Stomach smooth muscle (tissue), 2 donors: Measurements from ENCODE around the gene OSCAR.
"Not testable (repeated sequence)": the region's sequence is repeated elsewhere in the genome, so short reads cannot be mapped to it uniquely, and the experiment has no call there.

ENCODE experiments used
- H3K27ac ChIP-seq: one replicate; pipeline ENCODE4 v1.7.0; 2013; ENCODE audit warnings: mild to moderate bottlenecking, low read length, inconsistent platforms
- H3K27me3 ChIP-seq, 2 donors: one replicate each; pipeline ENCODE4 v1.7.0; 2013; ENCODE audit warnings: low read length in 2 of 2; ENCODE audit not compliant: insufficient read depth in 2 of 2, control insufficient read depth in 1 of 2
- H3K36me3 ChIP-seq, 2 donors: one replicate each; pipeline ENCODE4 v1.7.0; 2013; ENCODE audit warnings: low read length in 2 of 2; ENCODE audit not compliant: control insufficient read depth in 2 of 2, insufficient read depth in 2 of 2
- H3K4me1 ChIP-seq: one replicate; pipeline ENCODE4 v1.7.0; 2013; ENCODE audit warnings: low read length; ENCODE audit not compliant: control insufficient read depth, insufficient read depth
- H3K4me3 ChIP-seq, 2 donors: one replicate each; pipeline ENCODE4 v1.7.0; 2013; ENCODE audit warnings: low read length in 2 of 2
- H3K9ac ChIP-seq, 2 donors: one replicate each; pipeline ENCODE4 v1.7.0; 2013; ENCODE audit warnings: low read length in 2 of 2, mild to moderate bottlenecking in 1 of 2
- H3K9me3 ChIP-seq, 2 donors: one replicate each; pipeline ENCODE4 v1.7.0; 2013; ENCODE audit warnings: low read length in 2 of 2; ENCODE audit not compliant: control insufficient read depth in 2 of 2
- donor health status: healthy.
- donor health status: Pancreatic carcinoma.

OSCAR gene

DNA sequence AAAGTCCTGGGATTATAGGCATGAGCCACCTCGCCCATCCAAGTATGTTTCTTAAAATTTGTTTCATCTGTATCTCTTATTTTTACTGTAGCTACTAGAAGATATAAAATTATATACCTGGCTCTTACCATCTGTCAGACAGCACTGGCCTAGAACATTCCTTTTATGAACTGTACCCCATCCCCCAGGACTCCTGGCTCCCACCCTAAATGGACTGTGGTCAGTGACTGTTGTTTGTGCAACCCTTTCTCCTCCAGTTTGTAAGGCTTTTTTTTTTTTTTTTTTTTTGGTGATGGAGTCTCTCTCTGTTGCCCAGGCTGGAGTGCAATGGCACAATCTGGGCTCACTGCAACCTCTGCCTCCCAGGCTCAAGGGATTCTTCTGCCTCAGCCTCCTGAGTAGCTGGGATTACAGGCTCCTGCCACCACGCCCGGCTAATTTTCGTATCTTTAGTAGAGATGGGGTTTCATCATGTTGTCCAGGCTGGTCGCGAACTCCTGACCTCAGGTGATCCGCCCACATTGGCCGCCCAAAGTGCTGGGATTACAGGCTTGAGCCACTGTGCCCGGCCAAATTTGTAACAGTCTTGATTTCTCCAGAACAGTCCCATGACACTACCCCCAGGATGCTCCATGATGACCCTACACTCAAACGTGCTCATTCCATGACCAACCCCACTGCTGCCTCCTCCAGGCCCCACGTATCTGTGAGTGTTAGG is 4.6 kb upstream of the OSCAR start:
- Histone ChIP-seq H3K9ac (no peak overlapping the region), H3K9me3 (no peaks in the 10 kb centered on the region), H3K27ac (no peak overlapping the region), H3K27me3 (no peaks in the 10 kb centered on the region), H3K4me1 (peaks cover 11% of the 10 kb centered on the region), H3K36me3 (peaks cover 22 to 29% of the 10 kb centered on the region in 2 donors), H3K4me3 (no peak overlapping the region)

DNA sequence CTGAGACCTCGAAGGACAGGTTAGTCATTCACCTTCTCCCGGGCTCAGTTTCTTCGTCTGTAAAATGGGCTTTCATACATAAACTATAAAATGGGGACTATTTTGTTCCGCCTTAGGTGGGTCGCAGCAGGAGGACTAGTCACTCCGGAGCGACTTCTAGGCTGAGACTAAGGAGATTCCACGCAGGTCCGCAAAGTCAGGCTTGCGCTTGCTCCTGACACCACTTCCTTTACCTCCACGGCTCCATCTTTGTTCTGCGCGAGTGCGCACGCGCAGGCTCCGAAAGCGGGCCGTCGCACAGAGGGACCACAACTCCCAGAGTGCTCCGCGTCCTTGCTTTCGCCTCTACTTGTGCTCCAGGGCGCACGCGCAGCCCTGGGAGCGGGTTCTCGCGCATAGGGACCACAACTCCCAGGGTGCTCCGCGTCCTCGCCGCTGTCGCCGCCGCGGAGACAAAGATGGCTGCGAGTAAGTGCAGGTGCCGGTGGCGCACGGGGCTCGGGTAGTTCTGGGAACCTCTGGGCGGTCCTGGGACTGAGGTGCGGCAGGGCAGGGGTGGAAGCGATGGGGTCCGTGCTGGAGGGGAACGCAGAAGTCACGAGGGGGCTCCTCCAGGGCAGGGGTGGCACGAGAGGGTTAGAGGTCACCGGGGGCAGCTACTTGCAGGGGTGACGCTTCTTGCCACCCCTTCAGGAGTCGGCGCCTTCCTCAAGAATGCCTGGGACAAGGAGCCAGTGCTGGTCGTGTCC is 2.0 kb upstream of the OSCAR start, which contains the start of gene NDUFA3:
Gene NDUFA3, plus strand, starts transcription at position 435 of the 749 bp plus-strand sequence. Its CDS starts 24 bp downstream, at position 459.
- Histone ChIP-seq H3K9ac (peak within 1 kb of the TSS; percentile 81 to 94), H3K4me3 (peak within 1 kb of the TSS; percentile 97 to 99), H3K27me3 (no peaks in the 10 kb centered on the region), H3K9me3 (no peaks in the 10 kb centered on the region), H3K4me1 (peaks cover 11% of the 10 kb centered on the region), H3K36me3 (peaks cover 7 to 11% of the 10 kb centered on the region in 2 donors), H3K27ac (peak within 1 kb of the TSS; percentile 55)

DNA sequence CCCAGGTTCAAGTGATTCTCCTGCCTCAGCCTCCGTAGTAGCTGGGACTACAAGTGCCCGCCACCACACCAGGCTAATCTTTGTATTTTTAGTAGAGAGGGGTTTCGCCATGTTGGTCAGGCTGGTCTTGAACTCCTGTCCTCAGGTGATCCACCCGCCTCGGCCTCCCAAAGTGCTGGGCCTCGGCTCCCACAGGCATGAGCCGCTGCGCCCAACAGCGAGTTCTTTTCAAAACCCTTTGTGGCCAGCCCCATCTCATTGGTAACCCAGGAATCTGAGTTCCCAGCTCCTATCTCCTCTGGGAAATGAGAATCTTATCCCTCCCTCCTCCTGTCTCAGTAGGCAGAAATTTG is 724 bp downstream of the OSCAR start:
- not testable (repeated sequence) for H3K4me3 ChIP-seq, H3K27ac ChIP-seq, H3K9ac ChIP-seq, H3K36me3 ChIP-seq, H3K9me3 ChIP-seq
- H3K4me1 ChIP-seq, result peaks cover 19% of the 10 kb centered on the region
- H3K27me3 ChIP-seq, result peaks cover 7 to 12% of the 10 kb centered on the region in 2 donors

DNA sequence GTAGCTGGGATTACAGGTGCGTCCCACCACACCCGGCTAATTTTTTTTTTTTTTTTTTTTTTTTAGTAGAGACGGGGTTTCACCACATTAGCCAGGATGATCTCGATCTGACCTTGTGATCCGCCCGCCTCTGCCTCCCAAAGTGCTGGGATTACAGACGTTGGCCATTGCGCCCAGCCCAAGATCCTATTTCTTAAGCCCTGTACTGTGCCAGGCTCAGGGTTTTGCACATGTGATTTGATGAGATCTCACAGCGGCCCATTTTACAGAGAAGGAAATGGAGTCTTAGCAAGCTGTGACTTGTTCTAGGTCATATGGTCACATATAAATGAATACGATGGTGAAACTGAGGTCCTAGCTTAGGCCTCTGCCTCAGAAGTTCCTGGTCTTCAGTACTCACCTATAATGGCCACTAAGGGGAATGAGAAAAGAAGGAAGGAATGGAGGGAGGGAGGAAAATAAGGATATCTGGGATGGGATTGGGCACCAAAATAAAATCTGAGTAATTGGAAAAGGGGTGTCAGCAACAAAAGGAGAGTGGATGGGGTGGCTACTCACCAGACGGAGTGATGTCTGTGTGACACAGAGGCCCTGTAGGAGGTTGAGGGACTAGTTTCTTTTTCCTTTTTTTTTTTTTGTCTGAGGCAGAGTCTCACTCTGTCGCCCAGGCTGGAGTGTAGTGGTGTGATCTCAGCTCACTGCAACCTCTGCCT is 1.3 kb downstream of the OSCAR start:
- H3K9ac ChIP-seq, result no peak overlapping the region
- H3K9me3 ChIP-seq, result peaks cover 0 to 1% of the 10 kb centered on the region in 2 donors
- no peak overlapping the region for H3K4me3 ChIP-seq
- peaks cover 19% of the 10 kb centered on the region for H3K4me1 ChIP-seq
- H3K27me3 ChIP-seq, result peaks cover 10 to 16% of the 10 kb centered on the region in 2 donors
- H3K27ac ChIP-seq, result no peak overlapping the region
- H3K36me3 ChIP-seq, result no peaks in the 10 kb centered on the region

DNA sequence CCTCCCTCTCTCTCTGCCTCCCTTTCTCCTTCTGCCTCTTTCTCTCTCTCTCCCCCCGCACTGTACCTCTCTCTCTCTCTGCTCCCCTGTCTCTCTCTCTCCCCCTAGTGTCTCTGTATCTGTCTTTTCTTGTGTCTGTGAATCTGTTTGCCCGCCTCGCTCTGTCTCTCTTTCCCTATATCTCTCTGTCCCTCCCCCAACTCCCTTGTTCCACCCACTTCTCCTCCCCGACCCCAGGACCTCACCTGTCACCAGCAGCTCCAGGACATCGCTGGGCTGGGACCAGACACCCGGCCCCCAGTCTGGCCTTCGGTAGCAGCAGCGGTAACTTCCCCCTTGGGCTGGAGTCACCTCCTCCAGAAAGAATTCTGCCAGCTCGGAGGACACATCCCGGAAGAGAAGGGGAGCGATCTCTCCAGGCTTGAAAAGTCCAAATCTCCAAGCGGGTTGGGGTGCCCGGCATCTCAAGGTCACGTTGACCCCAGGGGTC is 3.9 kb downstream of the OSCAR start:
- peaks cover 8% of the 10 kb centered on the region for H3K4me1 ChIP-seq
- H3K4me3 ChIP-seq, result peak overlapping the region in 1 of 2 donors; percentile 29
- no peak overlapping the region for H3K27ac ChIP-seq
- peaks cover 0 to 2% of the 10 kb centered on the region in 2 donors for H3K9me3 ChIP-seq
- no peak overlapping the region for H3K9ac ChIP-seq
- no peaks in the 10 kb centered on the region for H3K36me3 ChIP-seq
- H3K27me3 ChIP-seq, result peaks cover 11 to 16% of the 10 kb centered on the region in 2 donors

DNA sequence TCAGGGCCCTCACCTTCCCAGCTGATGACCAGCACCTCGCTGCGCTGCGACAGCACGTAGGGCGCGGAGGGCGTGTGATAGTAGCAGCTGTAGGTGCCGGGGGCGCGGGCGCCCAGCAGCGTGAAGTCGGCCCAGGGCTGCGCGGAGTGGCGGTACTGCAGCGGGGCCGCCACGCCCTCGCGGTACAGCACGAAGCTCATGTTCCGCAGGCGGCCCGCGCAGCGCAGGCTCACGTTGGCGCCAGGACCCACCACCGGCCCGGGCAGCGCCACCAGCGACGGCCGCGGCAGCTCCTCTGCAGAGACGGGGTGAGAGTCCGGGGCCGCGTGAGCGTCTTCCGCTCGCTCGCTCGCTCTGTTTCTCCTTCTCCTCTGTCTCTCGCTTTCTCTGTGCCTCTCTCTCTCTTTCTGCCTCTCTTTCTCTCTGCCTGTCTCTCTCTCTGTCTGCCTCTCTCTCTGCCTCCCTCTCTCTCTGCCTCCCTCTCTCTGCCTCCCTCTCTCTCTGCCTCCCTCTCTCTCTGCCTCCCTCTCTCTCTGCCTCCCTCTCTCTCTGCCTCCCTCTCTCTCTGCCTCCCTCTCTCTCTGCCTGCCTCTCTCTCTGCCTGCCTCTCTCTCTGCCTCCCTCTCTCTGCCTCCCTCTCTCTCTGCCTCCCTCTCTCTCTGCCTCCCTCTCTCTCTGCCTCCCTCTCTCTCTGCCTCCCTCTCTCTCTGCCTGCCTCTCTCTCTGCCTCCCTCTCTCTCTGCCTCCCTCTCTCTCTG is 4.6 kb downstream of the OSCAR start:
- not testable (repeated sequence) for H3K27ac ChIP-seq, H3K9me3 ChIP-seq, H3K4me1 ChIP-seq, H3K36me3 ChIP-seq, H3K9ac ChIP-seq
- Histone ChIP-seq H3K4me3 (peak overlapping the region in 1 of 2 donors; percentile 61), H3K27me3 (peaks cover 11 to 16% of the 10 kb centered on the region in 2 donors)

DNA sequence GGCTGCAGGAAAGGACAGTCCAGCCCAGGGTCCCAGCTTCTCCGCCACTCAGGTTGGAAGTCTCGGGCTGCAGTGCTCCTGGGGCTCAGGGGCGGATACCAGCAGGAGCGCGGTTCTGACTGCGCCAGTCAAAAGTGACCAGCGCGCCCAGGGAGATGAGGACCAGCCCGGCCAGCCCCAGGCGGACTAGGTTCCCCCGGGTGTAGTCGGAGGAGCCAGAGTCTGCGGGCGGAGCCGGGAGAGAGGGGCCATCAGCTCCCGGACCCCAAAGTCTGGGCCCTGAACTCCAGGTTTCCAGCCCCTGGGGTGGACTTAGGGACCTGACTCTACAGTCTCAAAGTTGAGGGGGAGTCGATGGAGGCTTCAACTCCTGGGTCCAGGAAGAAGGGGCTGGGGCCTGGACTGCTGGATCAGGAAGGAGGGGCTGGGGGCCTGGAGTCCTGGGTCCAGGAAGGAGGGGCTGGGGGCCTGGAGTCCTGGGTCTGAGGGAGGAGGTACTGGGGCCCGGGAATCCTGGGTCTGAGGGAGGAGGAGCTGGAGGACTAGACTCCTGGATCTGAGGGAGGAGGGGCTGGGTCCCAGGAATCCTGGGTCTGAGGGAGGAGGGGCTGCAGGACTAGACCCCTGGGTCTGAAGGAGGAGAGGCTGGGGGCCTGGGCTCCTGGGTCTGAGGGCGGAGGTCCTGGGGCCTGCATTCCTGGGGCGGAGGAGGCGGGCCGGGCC is 5.3 kb downstream of the OSCAR start:
- Histone ChIP-seq H3K36me3 (no peaks in the 10 kb centered on the region), H3K4me1 (peaks cover 8% of the 10 kb centered on the region), H3K4me3 (peak overlapping the region in 1 of 2 donors; percentile 61), H3K9ac (no peak overlapping the region), H3K27ac (no peak overlapping the region), H3K27me3 (peaks cover 11 to 16% of the 10 kb centered on the region in 2 donors), H3K9me3 (peaks cover 0 to 2% of the 10 kb centered on the region in 2 donors)

DNA sequence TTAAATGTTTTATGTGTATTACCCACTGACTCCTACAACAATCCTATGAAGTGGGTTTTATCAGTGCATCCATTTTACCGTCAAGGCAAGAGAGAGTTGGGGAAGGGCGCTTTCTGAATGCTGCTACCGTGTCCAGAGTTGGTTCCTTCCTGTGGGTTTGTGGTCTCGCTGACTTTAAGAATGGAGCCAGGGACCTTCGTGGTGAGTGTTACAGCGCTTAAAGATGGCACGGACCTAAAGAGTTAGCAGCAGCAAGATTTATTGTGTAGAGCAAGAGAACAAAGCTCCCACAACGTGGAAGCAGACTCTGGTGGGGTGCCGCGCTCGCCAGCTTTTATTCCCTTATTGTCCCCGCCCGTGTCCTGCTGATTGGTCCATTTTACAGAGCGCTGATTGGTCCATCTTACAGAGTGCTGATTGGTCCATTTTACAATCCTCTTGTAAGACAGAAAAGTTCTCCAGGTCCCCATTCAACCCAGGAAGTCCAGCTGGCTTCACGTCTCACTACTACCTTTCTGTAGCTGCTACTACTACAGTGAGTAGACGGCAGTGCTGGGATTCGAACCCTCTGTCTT is 6.1 kb downstream of the OSCAR start:
- H3K36me3 ChIP-seq, result no peaks in the 10 kb centered on the region
- H3K27ac ChIP-seq, result no peak overlapping the region
- H3K4me1 ChIP-seq, result peaks cover 8% of the 10 kb centered on the region
- peaks cover 0 to 2% of the 10 kb centered on the region in 2 donors for H3K9me3 ChIP-seq
- no peak overlapping the region for H3K9ac ChIP-seq
- H3K4me3 ChIP-seq, result no peak overlapping the region
- H3K27me3 ChIP-seq, result peaks cover 11 to 16% of the 10 kb centered on the region in 2 donors

DNA sequence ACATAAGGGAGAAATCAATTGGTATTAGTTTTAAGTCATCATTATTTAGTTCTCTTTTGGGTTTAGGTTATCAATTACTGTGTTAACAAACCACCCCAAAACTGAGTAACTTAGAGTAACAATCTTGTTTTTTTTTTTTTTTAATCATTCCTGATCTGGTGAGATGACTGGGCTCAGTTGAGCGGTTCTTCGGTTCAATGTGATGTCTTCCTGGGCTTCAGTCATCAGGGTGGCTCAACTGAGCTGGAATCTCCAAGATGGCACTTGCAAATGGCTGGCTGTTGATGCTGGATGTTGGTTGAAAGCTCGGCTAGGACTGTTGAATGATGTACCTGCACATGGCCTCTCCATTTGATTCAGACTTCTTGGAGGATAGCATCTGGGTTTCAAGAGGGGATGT is 16.2 kb downstream of the OSCAR start:
- Histone ChIP-seq H3K4me1 (no peaks in the 10 kb centered on the region), H3K9me3 (peaks cover 4 to 7% of the 10 kb centered on the region in 2 donors), H3K9ac (no peak overlapping the region), H3K4me3 (no peak overlapping the region), H3K27me3 (no peaks in the 10 kb centered on the region), H3K36me3 (no peaks in the 10 kb centered on the region), H3K27ac (no peak overlapping the region)
